Measurements from ENCODE around the gene LPAR3. TPM values are rescaled to one million over a fixed set of nuclear protein-coding genes. Genes with fewer than 3 reads are reported as not detected.
A peak's percentile ranks its signal among the peaks of the same experiment; 100 is the strongest.

The LPAR3 gene
- polyA plus RNA-seq, 3 donors, result not detected

- no peak for TF ChIP-seq CTCF (IDR thresholded peaks at IDR 0.05)
- no peaks in the 10 kb centered on the region for H3K4me1 Mint-ChIP-seq
- no peaks in the 10 kb centered on the region for H3K4me1 ChIP-seq (ENCODE audit: control insufficient read depth in 1 of 2, insufficient read depth in 2 of 2, low read length in 2 of 2)
- no peak overlapping the region for H3K4me3 ChIP-seq (replicated peaks in 1 of 3; ENCODE audit: low read depth in 2 of 3, low read length in 3 of 3)
- no peaks in the 10 kb centered on the region for H3K36me3 Mint-ChIP-seq
- H3K79me2 ChIP-seq (ENCODE audit: insufficient read depth, low read length), result no peaks in the 10 kb centered on the region
- H2AFZ ChIP-seq (ENCODE audit: insufficient read depth, low read depth, low read length, poor library complexity, severe bottlenecking), result no peak overlapping the region
- no peaks in the 10 kb centered on the region for H3K9me3 ChIP-seq (replicated peaks in 1 of 2; ENCODE audit: control insufficient read depth in 1 of 2, insufficient read depth in 1 of 2, low read length in 2 of 2)
- intact Hi-C loops (cut with micrococcal nuclease), result no loop called here
- no peak for DNase-seq
- H3K27ac ChIP-seq (ENCODE audit: low read depth in 1 of 2, low read length in 2 of 2), result no peak overlapping the region
- no peaks in the 10 kb centered on the region for H4K20me1 ChIP-seq (ENCODE audit: insufficient read depth, low read length)
- no peak overlapping the region for H3K27ac Mint-ChIP-seq
- H3K27me3 Mint-ChIP-seq (ENCODE audit: low read depth in 3 of 3), result peaks cover 0 to 5% (median 2%) of the 10 kb centered on the region in 3 donors
- 100% methylated on average over 1 of the region's 8 CpGs for WGBS (ENCODE audit: insufficient coverage)
- no peaks in the 10 kb centered on the region for H3K9me3 Mint-ChIP-seq
- no peak overlapping the region for H3K9ac ChIP-seq (ENCODE audit: insufficient read depth, low read length, poor library complexity, severe bottlenecking)
- no peak overlapping the region for H3K4me2 ChIP-seq (replicated peaks; ENCODE audit: extremely low read depth, low read length, poor library complexity, severe bottlenecking)
- H3K36me3 ChIP-seq (replicated peaks in 1 of 2; ENCODE audit: control insufficient read depth in 1 of 2, insufficient read depth in 2 of 2, low read length in 2 of 2), result no peaks in the 10 kb centered on the region
- no peaks in the 10 kb centered on the region for H3K27me3 ChIP-seq (ENCODE audit: control insufficient read depth in 2 of 2, insufficient read depth in 2 of 2, low read length in 2 of 2)
- no peak overlapping the region for H3K4me3 Mint-ChIP-seq
These were observed 46.1 kb upstream of the LPAR3 start for GRCh38 chr1:84939151-84939550.

DNA sequence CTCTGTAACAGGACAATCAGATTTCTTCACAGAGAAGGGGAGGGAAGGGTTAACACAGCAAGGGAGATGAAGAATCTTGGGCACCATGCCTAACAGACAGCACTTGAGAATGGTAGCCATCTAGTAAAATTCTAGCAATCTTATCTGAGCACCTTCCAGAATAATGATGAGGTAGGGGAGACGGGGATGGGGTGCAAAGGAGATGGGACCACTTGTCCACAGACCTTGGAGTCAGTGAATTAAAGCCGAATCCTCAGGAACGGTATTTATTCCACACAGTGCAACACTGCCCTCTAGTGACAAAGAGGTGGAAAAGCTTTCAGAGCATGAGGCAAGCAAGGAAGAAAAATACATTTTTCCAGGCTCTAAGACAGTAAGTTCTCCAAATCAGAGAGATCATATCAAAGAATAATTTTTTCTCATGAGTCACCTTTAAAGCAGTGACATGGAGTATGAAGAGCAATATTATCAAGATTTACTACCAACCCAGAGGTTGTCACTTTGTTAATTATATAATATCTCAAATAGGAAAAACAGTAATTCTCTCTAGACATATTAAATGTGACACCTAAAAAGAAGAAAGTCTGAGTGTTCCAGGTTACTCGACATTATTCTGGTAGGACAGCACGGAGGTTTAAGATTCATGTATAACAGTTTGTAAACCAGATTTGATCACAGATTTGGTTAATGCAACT, 43.3 kb upstream of the LPAR3 start:
- no peak overlapping the region for H3K27ac Mint-ChIP-seq
- TF ChIP-seq CTCF (IDR thresholded peaks at IDR 0.05), result peak; percentile 92

More for the DNA sequence above, 43.3 kb upstream of the LPAR3 start:
- DNase-seq, result peak; percentile 45 to 66 (median 61)
- no peaks in the 10 kb centered on the region for H3K4me1 Mint-ChIP-seq
- Histone ChIP-seq H3K4me1 (ENCODE audit: control insufficient read depth in 1 of 2, insufficient read depth in 2 of 2, low read length in 2 of 2) (no peaks in the 10 kb centered on the region), H3K27ac (ENCODE audit: low read depth in 1 of 2, low read length in 2 of 2) (no peak overlapping the region), H3K4me3 (replicated peaks in 1 of 3; ENCODE audit: low read depth in 2 of 3, low read length in 3 of 3) (no peak overlapping the region), H3K79me2 (ENCODE audit: insufficient read depth, low read length) (no peaks in the 10 kb centered on the region), H4K20me1 (ENCODE audit: insufficient read depth, low read length) (no peaks in the 10 kb centered on the region), H3K9me3 (replicated peaks in 1 of 2; ENCODE audit: control insufficient read depth in 1 of 2, insufficient read depth in 1 of 2, low read length in 2 of 2) (no peaks in the 10 kb centered on the region), H3K4me2 (replicated peaks; ENCODE audit: extremely low read depth, low read length, poor library complexity, severe bottlenecking) (no peak overlapping the region), H3K9ac (ENCODE audit: insufficient read depth, low read length, poor library complexity, severe bottlenecking) (no peak overlapping the region), H3K27me3 (ENCODE audit: control insufficient read depth in 2 of 2, insufficient read depth in 2 of 2, low read length in 2 of 2) (no peaks in the 10 kb centered on the region), H3K36me3 (replicated peaks in 1 of 2; ENCODE audit: control insufficient read depth in 1 of 2, insufficient read depth in 2 of 2, low read length in 2 of 2) (no peaks in the 10 kb centered on the region), H2AFZ (ENCODE audit: insufficient read depth, low read depth, low read length, poor library complexity, severe bottlenecking) (no peak overlapping the region)
- H3K36me3 Mint-ChIP-seq, result no peaks in the 10 kb centered on the region
- intact Hi-C loops (cut with micrococcal nuclease), result no loop called here
- WGBS (ENCODE audit: insufficient coverage), result 20% methylated on average over 1 of the region's 5 CpGs
- H3K27me3 Mint-ChIP-seq (ENCODE audit: low read depth in 3 of 3), result peaks cover 0 to 5% (median 2%) of the 10 kb centered on the region in 3 donors
- H3K4me3 Mint-ChIP-seq, result no peak overlapping the region
- no peaks in the 10 kb centered on the region for H3K9me3 Mint-ChIP-seq

Measured in CD14-positive monocyte (primary cell).